Measurements from ENCODE around the gene ARG2. TPM values are rescaled to one million over a fixed set of nuclear protein-coding genes. Genes with fewer than 3 reads are reported as not detected.

Gene ARG2
- total and polyA plus RNA-seq, 2 of the 4 experiments (the other 2 are of a cell fraction) = 1.1 to 2.5 TPM

GRCh38 chr14:67668559-67668958, 48.8 kb downstream of the ARG2 start:
- H3K18ac ChIP-seq (ENCODE audit: low read depth, low read length) = no peak overlapping the region
- TF ChIP-seq, protein P1, sequence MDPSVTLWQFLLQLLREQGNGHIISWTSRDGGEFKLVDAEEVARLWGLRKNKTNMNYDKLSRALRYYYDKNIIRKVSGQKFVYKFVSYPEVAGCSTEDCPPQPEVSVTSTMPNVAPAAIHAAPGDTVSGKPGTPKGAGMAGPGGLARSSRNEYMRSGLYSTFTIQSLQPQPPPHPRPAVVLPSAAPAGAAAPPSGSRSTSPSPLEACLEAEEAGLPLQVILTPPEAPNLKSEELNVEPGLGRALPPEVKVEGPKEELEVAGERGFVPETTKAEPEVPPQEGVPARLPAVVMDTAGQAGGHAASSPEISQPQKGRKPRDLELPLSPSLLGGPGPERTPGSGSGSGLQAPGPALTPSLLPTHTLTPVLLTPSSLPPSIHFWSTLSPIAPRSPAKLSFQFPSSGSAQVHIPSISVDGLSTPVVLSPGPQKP (IDR thresholded peaks at IDR 0.05; ENCODE audit: borderline replicate concordance, low read depth, low read length) = no peak
- no peak for TF ChIP-seq NFE2L2 (IDR thresholded peaks at IDR 0.05; ENCODE audit: low read depth, low read length)
- no peak for TF ChIP-seq CTCF (conservative IDR thresholded peaks at IDR 0.05; ENCODE audit: low read depth, low read length)
- no peak for TF ChIP-seq RCOR1 (IDR thresholded peaks at IDR 0.05; ENCODE audit: insufficient replicate concordance, low read length)
- TF ChIP-seq CHD1 (IDR thresholded peaks at IDR 0.05; ENCODE audit: low read depth, low read length) = no peak
- dilution Hi-C loops (cut with HindIII; ENCODE audit: low sequenced_read_pairs, unreplicated experiment) = no loop called here
- no TSS peak for BruUV-seq (replicated peaks)
- H3K14ac ChIP-seq (replicated peaks; ENCODE audit: low read depth, low read length) = no peak overlapping the region
- H2BK5ac ChIP-seq (ENCODE audit: low read depth, low read length, poor library complexity, severe bottlenecking) = no peak overlapping the region
- H4K20me1 ChIP-seq (ENCODE audit: insufficient read depth, low read length) = peaks cover 61% of the 10 kb centered on the region
- no peak overlapping the region for H2AK5ac ChIP-seq (ENCODE audit: low read depth, low read length)
- no peaks in the 10 kb centered on the region for H3K27me3 ChIP-seq (ENCODE audit: control insufficient read depth, insufficient read depth, low read length)
- no peak overlapping the region for H3K4me2 ChIP-seq (ENCODE audit: low read depth, low read length)
- H3K23ac ChIP-seq (ENCODE audit: low read depth, low read length) = no peak overlapping the region
- no peak overlapping the region for H4K91ac ChIP-seq (ENCODE audit: insufficient read depth, low read depth, low read length)
- in situ Hi-C loops (cut with MboI; ENCODE audit: low sequenced_read_pairs) = loop anchor here (5.0 kb wide), 1 partner anchor 46 kb away; no protein-coding TSS in a partner anchor
- no peak overlapping the region for H3K4ac ChIP-seq (ENCODE audit: low read depth, low read length)
- no peak for DNase-seq
- peaks cover 8% of the 10 kb centered on the region for H3K4me1 ChIP-seq (ENCODE audit: control insufficient read depth, insufficient read depth, low read length)
- peaks cover 0 to 65% of the 10 kb centered on the region in 2 experiments; a peak in 2 of 4 replicates for H3K79me1 ChIP-seq (ENCODE audit: low read depth in 1 of 2, low read length in 2 of 2)
- H3K36me3 ChIP-seq (ENCODE audit: control insufficient read depth, insufficient read depth, low read length) = no peaks in the 10 kb centered on the region
- no peak overlapping the region for H3K56ac ChIP-seq (ENCODE audit: extremely low read depth, insufficient read depth, low read length)
- no peak overlapping the region for H3K4me3 ChIP-seq (ENCODE audit: insufficient read depth, low read depth, low read length)
- H3K9me3 ChIP-seq (ENCODE audit: control insufficient read depth, insufficient read depth, low read length) = no peaks in the 10 kb centered on the region
- ChIA-PET POLR2A (ENCODE audit: unreplicated experiment) (no interaction called here), CTCF (interaction anchor here (0.7 to 3.4 kb wide), 4 partner anchors 36 to 142 kb away, joined by 3 to 18 read pairs (median 3); partner anchors contain the start of gene ARG2)
- intact Hi-C loops (cut with micrococcal nuclease) = loop anchor here (5.0 kb wide), 2 partner anchors 66 to 141 kb away; partner anchors contain the start of gene PIGH
- no peak overlapping the region for H3K9ac ChIP-seq (ENCODE audit: low read depth, low read length)
- ATAC-seq (ENCODE audit: low read depth) = no peak
- no peak overlapping the region for H4K5ac ChIP-seq (ENCODE audit: low read depth, low read length)
- H4K8ac ChIP-seq (ENCODE audit: low read depth in 2 of 2, low read length in 2 of 2) = no peak overlapping the region
- H2BK20ac ChIP-seq (ENCODE audit: low read depth, low read length) = no peak overlapping the region
- H3K9me1 ChIP-seq (ENCODE audit: insufficient read depth, low read length) = peaks cover 10% of the 10 kb centered on the region
- no peak overlapping the region for H2BK120ac ChIP-seq (ENCODE audit: low read depth, low read length)
- H2AFZ ChIP-seq (replicated peaks; ENCODE audit: low read length, poor library complexity) = no peak overlapping the region
- no peak overlapping the region for H3K27ac ChIP-seq (ENCODE audit: insufficient read depth, low read length)
- no peak overlapping the region for H2AK9ac ChIP-seq (replicated peaks; ENCODE audit: low read depth, low read length, poor library complexity)
- H2BK15ac ChIP-seq (ENCODE audit: low read depth, low read length) = no peak overlapping the region

Data from IMR-90 (cell line).